GM18858 (cell line): Measurements from ENCODE around the gene SP2.

Experiments used
- ATAC-seq: cut with Tn5 transposase; IDR thresholded peaks from one replicate; pipeline ENCODE4 v1.9.1; 2021; ENCODE audit not compliant: unreplicated experiment

The SP2 gene

GRCh38 chr17:47895856-47896671 lies at the start of gene SP2:
Gene SP2, plus strand, starts transcription at chr17:47896236. Its CDS starts 51 bp downstream, at chr17:47896287.
- ATAC-seq, result peak; percentile 87

GRCh38 chr17:47846716-47847340 lies 49.2 kb upstream of the SP2 start:
- no peak for ATAC-seq

- ATAC-seq, result no peak
Observed at GRCh38 chr17:47847341-47848197, 48.5 kb upstream of the SP2 start.

GRCh38 chr17:47848198-47848513 lies 47.9 kb upstream of the SP2 start:
- no peak for ATAC-seq

- ATAC-seq, result no peak
Observed at GRCh38 chr17:47850373-47850691, 45.7 kb upstream of the SP2 start.

- ATAC-seq, result no peak
Observed at GRCh38 chr17:47850692-47851573, 45.1 kb upstream of the SP2 start, which contains the start of gene SP6. Gene SP6, minus strand, starts transcription at chr17:47851163. Its CDS starts 2,734 bp downstream, at chr17:47848429.

GRCh38 chr17:47851764-47852112 lies 44.3 kb upstream of the SP2 start:
- ATAC-seq, result no peak

- ATAC-seq, result no peak
Observed at GRCh38 chr17:47852113-47852949, 43.7 kb upstream of the SP2 start.

- no peak for ATAC-seq
Observed at GRCh38 chr17:47853616-47854015, 42.4 kb upstream of the SP2 start.

GRCh38 chr17:47855737-47856136 lies 40.3 kb upstream of the SP2 start:
- ATAC-seq, result no peak

GRCh38 chr17:47856830-47857229 lies 39.2 kb upstream of the SP2 start:
- ATAC-seq, result no peak

GRCh38 chr17:47857551-47858455 lies 38.2 kb upstream of the SP2 start:
- ATAC-seq, result no peak

GRCh38 chr17:47860386-47860785 lies 35.6 kb upstream of the SP2 start:
- ATAC-seq, result no peak

GRCh38 chr17:47862621-47863440 lies 33.2 kb upstream of the SP2 start:
- no peak for ATAC-seq

GRCh38 chr17:47864791-47865216 lies 31.2 kb upstream of the SP2 start:
- ATAC-seq, result no peak

GRCh38 chr17:47866941-47867340 lies 29.1 kb upstream of the SP2 start:
- ATAC-seq, result no peak

GRCh38 chr17:47867813-47868533 lies 28.1 kb upstream of the SP2 start:
- ATAC-seq, result no peak
